GM04504 (cell line): Measurements from ENCODE around the gene ACP6.

ENCODE experiments used
- DNase-seq: peaks from one replicate; pipeline ENCODE4 v3.0.0-alpha.2; 2012; ENCODE audit warnings: low read depth

The ACP6 gene

DNA sequence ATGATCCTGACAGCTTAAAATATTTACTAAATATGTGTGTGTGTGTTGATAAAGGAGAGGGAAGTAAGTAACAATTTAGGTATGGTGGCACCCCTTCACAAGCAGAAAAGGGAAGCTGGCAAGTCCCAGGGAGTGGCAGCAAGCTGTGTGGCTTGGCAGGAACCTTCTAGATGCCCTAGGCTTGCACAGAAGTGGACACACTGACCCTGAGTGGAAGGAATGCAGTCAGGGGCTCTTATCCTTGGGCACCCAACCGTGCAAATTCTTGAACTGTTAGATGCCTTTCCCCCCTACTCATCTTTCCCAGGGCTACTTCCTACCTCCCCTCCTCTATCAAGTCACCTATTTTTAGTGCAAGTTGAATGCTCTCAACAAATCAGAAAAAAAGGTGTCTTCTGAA, 18.9 kb downstream of the ACP6 start:
- no peak for DNase-seq

DNA sequence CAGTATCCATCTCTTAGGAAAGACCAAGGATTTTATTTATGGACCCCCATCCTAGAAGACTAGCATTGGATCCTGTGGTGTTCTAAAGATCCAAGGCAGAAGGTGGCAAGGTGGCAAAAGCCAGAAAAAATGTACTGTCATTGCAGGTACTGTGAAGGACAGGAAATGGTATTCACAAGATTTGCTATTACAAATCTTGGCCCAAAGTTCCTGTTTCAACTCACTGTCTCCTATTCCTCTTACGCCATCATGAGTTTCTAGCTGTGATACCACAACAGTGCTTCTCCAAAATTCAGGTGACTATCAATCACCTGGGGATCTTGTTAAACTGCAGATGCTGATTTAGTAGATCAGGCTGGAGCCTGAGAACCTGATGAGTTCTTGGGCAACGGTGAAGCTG, 21.4 kb downstream of the ACP6 start:
- DNase-seq, result no peak

DNA sequence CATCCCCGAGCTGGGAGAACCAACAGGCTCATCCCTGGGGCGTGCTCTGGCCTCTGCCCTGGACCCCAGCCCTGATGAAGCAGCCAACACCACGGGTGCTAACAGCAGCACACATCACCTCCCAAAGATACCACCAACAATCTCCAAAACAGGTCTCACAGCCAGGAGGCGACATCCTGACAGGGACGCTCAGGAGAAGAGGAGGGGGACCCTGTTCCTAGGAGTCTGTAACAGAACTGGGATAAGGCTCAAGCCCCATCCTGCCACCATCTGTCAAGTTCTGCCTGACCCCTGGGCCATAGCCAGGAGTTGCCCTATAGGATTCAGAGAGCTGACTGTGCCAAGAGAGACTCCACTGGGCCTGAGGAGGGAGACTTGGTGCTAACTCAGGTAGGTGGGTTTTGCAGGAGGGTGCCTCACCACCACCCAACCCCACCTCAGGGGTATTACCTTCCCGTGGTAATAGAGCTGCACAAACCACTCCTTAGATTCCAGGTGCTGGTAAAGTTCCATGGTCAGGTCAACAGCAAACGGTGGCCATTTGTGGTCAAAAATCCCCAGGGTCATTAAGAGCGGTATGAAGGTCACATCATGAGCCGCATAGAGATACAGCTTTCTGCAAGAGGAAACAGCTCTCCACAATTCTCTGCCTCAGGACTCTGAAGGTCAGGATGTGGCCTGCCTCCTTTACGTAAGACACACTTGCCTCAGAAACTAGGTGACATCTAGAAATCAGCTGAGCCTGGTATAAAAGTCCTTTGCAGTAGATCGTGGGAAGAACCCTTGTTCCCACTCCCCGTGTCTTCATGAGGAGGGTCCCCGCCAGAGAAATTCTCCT, 22.3 kb downstream of the ACP6 start:
- DNase-seq, result no peak

DNA sequence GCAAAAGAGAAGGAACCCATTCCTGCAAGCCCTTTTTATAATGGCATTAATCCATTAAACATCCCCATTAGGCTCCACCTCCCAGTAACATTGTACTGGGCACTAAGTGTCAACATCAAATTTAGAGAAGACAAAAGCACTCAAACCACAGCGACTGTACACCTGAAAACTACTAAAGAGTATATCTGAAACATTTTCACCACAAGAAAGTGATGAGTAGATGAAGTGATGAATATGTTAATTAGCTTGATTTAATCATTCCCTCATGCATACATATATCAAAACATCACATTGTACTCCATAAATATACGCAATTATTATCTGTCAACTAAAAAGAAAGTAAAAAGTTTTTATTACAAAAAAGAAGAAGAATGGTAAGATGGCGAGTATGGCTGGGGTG, 26.4 kb downstream of the ACP6 start:
- no peak for DNase-seq

DNA sequence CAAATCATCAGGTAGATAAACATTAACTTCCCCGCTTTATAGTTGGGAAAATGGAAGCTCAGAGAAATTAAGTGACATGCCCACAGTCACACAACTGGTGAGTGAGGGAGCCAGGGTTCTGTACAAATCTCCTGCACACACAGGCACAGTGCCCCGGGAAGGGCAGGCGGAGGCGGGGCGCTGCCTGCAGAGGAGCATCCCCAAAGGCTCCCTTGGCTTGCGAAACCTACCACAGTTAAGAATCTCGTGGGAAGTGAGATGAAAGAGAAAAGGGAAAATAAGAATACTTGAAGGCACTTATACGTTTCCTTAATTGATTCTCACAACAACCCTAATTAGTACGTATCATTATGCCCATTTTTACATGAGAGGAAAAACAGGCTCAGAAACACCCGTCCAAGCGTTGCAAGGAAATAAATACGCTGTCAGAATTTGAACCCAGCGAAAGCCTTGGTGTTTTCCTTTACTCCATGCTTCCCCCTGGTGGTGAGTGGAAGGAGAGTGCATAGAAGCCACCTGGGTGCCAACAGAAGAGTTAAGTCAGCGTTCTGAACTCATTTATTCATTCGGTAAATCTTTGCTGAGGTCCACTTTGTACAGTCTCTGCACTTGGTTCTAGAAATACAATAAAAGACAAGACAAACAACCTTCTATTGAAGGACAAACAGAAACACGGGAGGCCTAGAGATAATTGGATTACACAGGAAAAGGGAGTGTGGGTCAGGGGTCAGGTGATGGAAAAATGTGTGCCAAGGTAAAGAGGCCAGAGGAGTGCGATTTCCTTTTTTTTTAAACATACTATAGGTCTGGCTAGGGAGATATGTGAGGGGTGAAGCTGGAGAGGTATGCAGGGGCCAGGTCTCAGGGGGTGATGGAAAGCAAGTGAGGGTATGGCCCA, 28.4 kb downstream of the ACP6 start:
- peak; percentile 17 for DNase-seq

DNA sequence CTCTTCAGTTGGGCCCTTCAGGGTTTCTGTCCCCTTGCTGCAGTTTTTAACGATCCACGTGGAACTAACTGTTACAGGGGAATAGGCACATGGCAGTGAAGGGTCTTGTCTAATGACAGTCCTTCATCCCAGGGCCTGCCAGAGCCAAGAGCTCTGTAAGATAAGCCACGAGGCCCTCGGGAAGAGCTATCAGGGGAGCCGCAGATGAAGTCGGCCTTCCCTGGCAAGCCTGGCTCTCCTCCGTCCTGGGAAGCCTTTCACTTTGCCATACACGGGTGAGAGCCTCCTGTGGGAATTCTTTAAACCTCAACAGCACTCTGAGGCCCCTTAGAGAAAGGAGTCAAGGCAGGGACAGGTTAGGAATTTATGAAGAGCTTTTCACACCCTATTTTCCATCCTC, 29.0 kb downstream of the ACP6 start:
- DNase-seq, result no peak

DNA sequence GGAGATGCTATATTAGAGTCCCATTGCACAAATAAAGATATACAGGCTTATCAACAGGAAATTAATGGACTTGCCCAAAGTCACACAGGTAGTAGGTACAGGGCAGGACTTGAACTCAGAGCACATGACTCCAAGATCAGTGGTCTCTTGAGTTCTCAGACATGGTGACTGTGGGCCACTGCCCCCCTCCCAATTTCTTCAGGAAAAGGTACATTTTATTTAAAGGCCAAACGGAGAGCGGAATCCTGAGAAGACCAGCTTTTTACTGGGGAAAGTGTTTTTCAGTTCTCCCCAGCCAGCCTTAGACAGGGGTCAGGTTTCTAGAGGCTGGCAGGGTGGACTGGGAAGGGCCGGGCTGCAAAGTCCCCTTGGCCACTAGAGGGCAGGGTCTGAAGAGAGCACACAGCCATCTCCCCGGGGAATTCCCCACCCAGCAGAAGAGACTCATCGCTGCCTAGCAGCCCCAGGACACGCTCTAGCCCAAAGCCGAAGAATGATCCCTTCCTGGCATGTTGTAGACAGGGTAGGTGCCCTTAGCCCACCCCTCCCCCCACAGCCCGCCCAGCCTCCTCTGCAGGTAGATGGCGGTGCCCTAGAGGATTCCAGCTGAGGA, 29.7 kb downstream of the ACP6 start:
- DNase-seq, result peak; percentile 53

DNA sequence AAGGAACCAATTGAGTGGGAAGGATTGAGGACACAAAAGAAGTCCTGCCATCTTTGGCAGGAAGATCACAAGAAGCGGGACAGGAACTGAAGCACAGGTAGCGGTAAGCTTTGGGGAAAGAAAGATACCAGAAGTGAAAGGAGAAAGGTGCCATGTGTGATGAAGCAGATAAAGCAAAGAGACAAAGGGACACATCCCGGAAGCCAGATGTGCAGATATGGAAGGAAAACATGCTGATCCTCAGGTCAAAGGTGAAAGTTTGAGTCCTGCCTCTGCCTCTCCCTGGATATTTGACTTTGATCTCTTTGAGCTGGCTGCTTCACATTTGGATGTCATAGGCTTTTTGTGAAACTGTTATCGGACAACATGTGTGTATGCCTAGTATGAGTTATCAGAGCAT, 34.0 kb downstream of the ACP6 start:
- no peak for DNase-seq

DNA sequence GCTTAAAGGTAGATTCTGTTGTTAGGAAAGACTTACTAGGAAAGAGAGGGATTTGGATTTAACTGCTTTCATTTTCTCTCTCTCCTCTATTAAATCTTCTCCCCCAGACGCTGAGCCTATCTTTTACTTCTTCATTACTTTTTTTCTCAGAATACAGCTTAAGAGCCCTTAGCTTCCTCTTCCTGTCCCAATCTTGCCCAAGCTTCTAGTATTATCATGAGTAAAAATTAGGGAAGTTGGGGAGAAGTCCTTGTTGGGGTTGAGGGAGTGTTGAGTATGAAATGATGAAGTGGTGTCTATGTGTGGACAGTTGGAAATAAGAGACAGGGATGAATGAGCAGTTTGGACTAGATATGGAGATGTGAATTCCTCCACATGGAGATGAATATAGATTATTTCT, 35.0 kb downstream of the ACP6 start:
- DNase-seq, result no peak

DNA sequence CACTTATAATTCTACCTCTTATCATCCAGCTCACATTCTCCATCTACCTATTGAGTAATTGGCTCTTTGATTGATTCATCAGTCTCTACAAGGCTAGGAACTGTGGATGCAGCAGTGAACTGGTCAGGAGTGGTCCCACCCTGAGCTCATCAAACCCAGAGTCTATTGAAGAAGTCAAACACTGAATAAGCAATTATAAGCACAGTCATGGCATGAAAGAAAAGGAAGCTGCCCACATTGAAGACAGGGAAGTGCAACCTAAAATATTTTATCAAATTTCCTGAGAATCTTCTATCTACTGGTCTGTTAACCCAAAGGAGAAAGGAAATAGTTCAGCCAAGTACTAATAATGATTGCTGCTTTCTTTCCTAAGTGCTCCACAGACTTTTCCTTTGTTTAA, 35.7 kb downstream of the ACP6 start:
- DNase-seq, result no peak

DNA sequence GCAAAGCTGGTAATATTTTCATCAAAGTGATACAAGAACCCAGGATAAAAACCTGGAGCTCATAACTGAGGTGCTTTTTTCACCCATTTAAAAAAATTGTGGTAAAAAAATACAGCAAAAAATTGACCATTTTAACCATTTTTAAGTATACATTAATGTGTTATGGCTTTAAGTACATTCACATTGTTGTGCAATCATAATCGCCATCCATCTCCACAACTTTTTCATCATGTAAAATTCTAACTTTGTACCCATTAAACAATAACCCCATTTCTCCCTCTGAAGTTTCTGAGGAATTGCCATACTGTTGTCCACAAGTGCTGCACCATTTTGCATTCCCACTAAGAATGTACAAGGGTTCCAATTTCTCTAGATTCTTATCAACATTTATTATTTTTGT, 36.6 kb downstream of the ACP6 start:
- no peak for DNase-seq

DNA sequence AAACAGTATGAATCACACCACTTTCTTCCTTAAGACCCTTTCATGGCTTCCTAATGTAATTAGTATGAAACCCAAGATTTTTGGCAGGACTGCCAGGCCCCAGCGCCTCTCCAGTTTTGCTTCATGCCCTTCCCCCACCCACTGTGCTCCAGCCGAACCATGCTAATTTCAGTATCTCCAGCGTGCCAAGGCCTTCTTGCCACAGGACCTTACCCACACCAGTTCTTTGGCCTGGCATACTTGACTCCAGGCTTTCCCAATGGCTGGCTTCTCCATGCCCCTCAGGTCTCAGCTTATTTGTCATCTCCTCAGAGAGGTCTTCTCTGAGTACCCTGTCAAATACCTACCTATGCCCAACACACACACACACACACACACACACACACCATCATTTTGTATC, 38.5 kb downstream of the ACP6 start:
- DNase-seq, result no peak

DNA sequence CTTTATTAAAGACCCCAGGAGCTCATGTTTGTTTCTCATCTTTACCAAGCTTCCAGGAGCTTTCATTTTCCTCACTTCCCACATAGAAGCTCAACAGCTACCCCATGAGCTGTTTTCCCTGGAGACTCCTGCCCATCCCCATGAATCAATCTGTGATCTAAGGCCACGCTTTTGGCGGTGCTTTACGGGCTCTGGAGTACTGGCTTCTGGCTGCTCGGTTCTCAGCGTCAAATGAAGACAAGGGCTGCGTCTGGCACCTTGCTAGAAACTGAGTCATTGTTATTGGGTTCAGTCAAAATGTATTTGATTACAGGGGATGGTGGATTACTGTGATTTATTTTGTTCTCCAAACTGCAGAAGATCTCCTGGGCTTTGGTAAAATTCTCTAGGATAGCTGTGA, 39.9 kb downstream of the ACP6 start:
- no peak for DNase-seq

DNA sequence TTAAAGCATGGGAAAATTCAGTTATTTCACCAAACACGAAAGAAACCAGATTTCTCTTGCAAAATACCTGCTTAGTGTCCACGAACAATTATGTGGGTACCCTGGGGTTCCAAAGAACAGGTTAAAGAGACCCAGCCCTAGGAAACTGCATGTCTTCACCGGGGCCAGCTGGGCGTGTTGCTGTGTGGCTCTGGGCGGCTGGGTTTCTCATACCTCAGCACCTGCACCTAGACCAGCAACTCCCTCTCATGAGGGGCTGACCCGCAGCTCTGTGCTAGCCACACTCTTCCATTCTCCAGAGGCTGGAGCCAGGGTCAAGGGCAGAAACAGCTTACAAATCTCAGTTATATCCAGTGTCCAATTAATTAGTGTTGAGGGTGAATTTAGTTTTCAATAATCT, 40.3 kb downstream of the ACP6 start:
- no peak for DNase-seq

DNA sequence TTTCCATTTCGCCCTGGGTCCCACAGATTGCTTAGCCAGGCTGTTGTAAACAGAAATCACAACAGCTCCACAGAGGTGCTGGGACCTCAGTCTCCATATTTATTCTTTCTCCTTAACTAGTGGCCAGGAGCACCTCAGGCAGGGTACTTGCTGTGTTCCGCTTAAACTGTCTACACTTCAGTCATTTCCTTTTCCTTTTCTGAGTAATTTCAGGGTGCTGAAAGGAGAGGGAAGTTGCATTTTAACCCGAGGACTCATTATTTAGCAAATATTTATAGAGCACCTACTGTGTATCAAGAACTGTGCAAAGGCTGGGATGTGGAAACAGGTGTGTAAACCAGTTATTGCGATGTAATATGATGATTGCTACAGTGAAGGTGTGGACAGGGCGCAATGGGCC, 41.9 kb downstream of the ACP6 start:
- DNase-seq, result no peak

DNA sequence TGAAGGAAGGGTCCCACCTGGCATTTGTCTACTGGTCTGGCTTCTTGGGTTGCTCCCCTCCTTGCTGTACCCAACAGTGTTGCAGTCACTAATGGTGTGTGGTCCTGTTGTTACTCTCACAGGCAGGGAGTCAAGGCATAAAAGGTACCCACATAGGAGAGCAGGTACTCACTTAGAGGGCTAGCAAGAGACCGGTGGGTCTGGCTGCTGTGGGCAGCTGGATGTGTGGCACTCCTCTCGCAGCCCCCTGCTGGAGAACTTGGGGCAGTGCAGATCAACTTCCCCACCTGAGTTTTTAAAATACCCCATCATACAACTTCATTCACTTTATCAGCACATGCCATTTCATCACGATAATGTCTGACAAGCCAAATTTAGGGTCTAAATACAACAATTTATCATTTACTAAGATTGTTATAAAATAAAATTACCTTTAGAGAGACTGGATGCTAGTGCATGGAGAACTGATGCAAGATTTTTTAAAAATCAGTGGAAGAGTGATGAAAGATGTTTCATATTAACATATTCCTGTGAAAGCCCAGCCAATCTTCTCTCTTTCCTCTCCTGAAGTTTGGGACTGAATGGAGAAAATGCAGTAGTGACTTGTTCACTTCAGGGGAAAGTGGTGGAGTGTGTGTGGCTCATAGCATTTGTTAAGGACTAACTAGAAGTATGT, 42.8 kb downstream of the ACP6 start:
- DNase-seq, result peak; percentile 12

DNA sequence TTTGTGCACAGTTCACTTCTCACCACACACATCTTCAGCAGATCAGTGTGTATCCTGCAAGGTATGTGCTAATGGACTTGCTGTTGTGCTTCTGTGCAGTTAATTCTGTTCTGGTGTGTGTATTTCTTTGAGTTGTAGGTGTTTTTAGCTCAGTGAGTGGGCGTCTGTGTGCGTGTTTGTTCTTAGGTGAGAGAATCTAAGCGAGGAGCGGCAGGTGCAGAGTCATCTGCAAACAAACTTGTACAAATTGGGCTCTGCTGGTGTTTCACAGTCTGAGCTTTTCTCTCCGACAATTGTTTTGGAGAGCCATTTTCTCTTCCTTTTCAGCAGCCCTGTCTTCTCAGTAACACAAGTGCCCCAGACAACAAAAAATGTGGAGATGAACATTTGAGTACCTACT, 43.6 kb downstream of the ACP6 start:
- no peak for DNase-seq

DNA sequence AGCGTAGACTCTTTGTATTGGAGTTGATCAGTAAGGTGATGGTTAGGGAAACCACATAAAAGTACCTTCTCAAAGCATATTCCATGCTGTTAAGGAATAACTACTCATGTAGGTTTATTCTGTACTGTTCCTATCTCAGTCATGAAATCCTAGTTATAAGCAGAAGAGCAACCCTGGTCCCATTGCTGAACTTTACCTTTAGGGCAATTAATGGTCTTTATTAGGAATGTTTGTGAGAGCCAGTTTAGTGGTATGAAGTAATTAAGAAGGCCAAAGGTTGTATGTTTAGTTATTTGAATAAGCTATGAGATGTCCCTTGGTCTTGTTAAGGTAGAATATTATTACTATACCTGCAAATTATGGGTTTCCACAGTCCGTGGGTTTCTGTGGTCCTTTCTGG, 44.0 kb downstream of the ACP6 start:
- no peak for DNase-seq

DNA sequence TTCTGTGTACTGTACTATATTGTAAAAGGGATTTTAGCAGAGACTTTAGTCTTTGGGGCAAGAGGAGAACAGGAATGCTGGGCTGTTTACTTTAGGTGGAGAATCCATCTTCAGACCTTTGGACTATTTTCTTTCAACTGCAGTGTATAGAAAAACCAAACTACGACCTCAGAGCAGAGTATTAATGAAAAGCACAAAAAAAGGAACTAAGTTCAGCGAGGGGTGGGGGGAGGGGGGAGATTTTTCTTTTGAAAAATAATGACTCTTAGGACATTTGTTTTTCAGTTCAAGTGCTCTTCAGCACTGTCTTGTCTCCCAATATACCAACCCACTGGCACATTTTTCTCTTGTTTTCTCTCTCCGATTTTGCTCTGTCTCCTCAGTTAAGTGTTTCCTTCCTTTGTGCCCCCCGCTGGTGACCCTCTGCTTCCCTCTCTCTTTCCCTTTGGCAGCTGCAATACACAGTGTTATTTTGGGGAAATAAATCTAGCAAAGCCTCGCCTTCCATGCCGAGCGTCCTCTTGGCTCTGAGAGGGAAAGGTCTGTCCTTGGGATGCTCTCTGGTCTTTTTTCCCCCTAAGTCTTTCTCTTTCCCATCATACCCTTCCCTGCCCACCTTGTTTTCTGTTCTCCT, 44.8 kb downstream of the ACP6 start:
- no peak for DNase-seq

DNA sequence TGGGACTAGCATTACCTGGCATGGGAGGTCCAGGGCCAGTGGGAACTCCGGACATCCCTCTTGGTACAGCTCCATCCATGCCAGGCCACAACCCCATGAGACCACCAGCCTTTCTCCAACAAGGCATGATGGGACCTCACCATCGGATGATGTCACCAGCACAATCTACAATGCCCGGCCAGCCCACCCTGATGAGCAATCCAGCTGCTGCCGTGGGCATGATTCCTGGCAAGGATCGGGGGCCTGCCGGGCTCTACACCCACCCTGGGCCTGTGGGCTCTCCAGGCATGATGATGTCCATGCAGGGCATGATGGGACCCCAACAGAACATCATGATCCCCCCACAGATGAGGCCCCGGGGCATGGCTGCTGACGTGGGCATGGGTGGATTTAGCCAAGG, 45.8 kb downstream of the ACP6 start:
- no peak for DNase-seq

DNA sequence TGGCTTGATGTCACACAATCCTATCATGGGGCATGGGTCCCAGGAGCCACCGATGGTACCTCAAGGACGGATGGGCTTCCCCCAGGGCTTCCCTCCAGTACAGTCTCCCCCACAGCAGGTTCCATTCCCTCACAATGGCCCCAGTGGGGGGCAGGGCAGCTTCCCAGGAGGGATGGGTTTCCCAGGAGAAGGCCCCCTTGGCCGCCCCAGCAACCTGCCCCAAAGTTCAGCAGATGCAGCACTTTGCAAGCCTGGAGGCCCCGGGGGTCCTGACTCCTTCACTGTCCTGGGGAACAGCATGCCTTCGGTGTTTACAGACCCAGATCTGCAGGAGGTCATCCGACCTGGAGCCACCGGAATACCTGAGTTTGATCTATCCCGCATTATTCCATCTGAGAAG, 46.3 kb downstream of the ACP6 start:
- DNase-seq, result no peak

DNA sequence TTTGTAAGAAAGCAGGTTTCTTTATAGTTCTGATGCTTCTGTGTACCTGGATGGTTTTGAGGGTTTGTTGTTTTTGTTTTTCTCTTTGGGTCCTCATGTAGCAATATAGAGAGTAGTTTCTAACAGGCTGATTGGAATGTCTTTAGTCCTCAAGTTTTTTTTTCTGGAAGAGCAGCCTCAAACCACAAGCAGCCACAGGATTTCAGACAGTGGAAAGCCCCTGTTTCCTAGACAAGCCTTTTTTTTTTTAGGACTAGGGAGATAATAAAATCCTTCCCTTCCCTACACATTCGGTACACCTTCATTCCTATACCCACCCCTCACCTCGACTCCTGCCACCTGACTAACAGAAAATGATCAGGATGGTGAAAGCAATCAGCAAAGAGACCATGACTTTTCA, 47.6 kb downstream of the ACP6 start:
- no peak for DNase-seq
